NB4 (cell line): Measurements from ENCODE around the gene CAMKMT.

ENCODE experiments used
- MYC ChIP-seq: IDR thresholded peaks from 2 replicates; pipeline ENCODE4 v1.6.1; 2011; ENCODE audit warnings: low read depth, low read length
- TF ChIP-seq, protein P1 (sequence below): IDR thresholded peaks from one replicate; pipeline ENCODE4 v1.5.1; 2012; ENCODE audit warnings: low read depth, low read length

DNA sequence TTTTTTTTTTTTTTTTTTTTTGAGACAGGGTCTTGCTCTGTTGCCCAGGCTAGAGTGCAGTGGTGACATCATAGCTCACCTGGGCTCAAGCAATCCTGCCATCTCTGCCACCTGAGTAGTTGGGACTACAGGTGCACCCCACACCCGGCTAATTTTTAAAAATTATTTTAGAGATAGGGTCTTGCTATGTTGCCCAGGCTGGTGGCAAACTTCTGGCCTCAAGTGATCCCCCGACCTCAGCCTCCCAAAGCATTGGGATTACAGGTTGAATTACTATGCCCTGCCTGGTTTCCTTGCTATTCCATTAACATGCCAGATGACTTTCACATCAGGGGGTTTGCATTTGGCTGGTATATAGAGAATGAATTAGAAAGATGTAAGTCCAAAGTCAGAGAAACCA, 253.2 kb downstream of the CAMKMT start:
- TF ChIP-seq, protein P1, sequence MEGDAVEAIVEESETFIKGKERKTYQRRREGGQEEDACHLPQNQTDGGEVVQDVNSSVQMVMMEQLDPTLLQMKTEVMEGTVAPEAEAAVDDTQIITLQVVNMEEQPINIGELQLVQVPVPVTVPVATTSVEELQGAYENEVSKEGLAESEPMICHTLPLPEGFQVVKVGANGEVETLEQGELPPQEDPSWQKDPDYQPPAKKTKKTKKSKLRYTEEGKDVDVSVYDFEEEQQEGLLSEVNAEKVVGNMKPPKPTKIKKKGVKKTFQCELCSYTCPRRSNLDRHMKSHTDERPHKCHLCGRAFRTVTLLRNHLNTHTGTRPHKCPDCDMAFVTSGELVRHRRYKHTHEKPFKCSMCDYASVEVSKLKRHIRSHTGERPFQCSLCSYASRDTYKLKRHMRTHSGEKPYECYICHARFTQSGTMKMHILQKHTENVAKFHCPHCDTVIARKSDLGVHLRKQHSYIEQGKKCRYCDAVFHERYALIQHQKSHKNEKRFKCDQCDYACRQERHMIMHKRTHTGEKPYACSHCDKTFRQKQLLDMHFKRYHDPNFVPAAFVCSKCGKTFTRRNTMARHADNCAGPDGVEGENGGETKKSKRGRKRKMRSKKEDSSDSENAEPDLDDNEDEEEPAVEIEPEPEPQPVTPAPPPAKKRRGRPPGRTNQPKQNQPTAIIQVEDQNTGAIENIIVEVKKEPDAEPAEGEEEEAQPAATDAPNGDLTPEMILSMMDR, result no peak
- TF ChIP-seq MYC, result no peak
